HG03442 (cell line): ENCODE measurements around the gene AKAP5.

Source experiments
- ATAC-seq: cut with Tn5 transposase; IDR thresholded peaks from one replicate; pipeline ENCODE4 v1.9.1; 2021; ENCODE audit warnings: mild to moderate bottlenecking, moderate library complexity; ENCODE audit not compliant: unreplicated experiment

Gene AKAP5

GRCh38 chr14:64459405-64460136, 5.7 kb upstream of the AKAP5 start:
- ATAC-seq, result no peak

GRCh38 chr14:64461221-64461620, 4.1 kb upstream of the AKAP5 start:
- ATAC-seq, result no peak

- ATAC-seq, result peak; percentile 34
Measured at GRCh38 chr14:64463195-64463594, 2.1 kb upstream of the AKAP5 start.

GRCh38 chr14:64463873-64464272, 1.4 kb upstream of the AKAP5 start:
- ATAC-seq, result no peak

GRCh38 chr14:64464651-64465050, 648 bp upstream of the AKAP5 start:
- peak; percentile 9 for ATAC-seq

- ATAC-seq, result no peak
Measured at GRCh38 chr14:64465831-64466554, 694 bp downstream of the AKAP5 start.

- no peak for ATAC-seq
Measured at GRCh38 chr14:64467101-64467500, 1.8 kb downstream of the AKAP5 start.

GRCh38 chr14:64467566-64467965, 2.3 kb downstream of the AKAP5 start:
- no peak for ATAC-seq

GRCh38 chr14:64468451-64468850, 3.2 kb downstream of the AKAP5 start:
- ATAC-seq, result no peak

- no peak for ATAC-seq
Measured at GRCh38 chr14:64474041-64474440, 8.7 kb downstream of the AKAP5 start.

GRCh38 chr14:64474698-64475097, 9.4 kb downstream of the AKAP5 start:
- no peak for ATAC-seq

GRCh38 chr14:64475585-64476273, 10.4 kb downstream of the AKAP5 start:
- ATAC-seq, result no peak

GRCh38 chr14:64476438-64476837, 11.1 kb downstream of the AKAP5 start:
- ATAC-seq, result no peak

- no peak for ATAC-seq
Measured at GRCh38 chr14:64478634-64479250, 13.4 kb downstream of the AKAP5 start.

GRCh38 chr14:64488590-64489099, 23.3 kb downstream of the AKAP5 start:
- ATAC-seq, result no peak

- ATAC-seq, result no peak
Measured at GRCh38 chr14:64491637-64492036, 26.3 kb downstream of the AKAP5 start.

GRCh38 chr14:64493455-64493854, 28.2 kb downstream of the AKAP5 start:
- no peak for ATAC-seq

- ATAC-seq, result no peak
Measured at GRCh38 chr14:64495252-64495651, 30.0 kb downstream of the AKAP5 start.

- ATAC-seq, result no peak
Measured at GRCh38 chr14:64496764-64497163, 31.5 kb downstream of the AKAP5 start.

- ATAC-seq, result no peak
Measured at GRCh38 chr14:64500088-64500487, 34.8 kb downstream of the AKAP5 start.
